Pons (tissue), 1 donor: ENCODE measurements around the gene MAML2.

Experiments used
- DNase-seq: peaks from one replicate; pipeline ENCODE4 v3.0.0-alpha.2; 2016; ENCODE audit warnings: low spot score

The MAML2 gene

GRCh38 chr11:96126917-96127595, 215.9 kb downstream of the MAML2 start:
- DNase-seq: no peak

DNA sequence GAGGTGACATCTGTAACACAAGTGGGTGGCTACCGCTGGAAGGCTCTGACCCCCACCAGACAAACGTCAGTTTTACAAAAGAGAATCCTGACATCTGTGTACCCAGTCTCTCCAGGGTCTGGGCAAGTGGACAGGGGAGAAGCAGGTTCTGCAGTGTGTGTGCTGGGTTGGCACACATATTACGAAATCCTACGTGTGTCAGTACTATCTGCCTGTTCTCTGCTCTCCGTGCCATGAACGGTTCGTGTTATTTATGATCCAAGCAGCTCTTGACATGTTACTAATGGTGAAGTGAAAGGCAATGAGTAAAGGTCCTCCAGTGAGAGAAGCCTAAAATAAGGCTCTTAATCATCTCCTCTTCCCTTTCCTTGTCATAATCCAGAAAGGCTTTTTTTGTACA, 217.6 kb downstream of the MAML2 start:
- DNase-seq: no peak

DNA sequence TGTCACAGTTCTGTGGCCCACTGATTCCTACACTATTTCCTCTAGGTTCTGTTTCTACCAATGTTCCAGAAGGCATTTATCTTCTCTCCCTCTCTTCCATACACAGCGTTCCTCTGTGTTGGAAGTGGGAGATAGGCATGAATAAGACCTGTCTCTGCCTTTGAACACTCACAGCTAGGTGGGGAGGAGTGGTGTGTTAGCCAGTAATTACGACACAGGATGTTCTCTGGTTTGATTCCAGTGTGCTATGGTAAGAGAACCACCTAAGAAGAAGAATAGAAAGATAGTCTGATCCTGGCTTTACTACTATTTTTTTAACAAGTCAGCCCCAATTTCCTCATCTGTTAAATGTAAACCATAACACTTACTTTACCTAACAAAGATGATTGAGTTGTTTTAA, 218.8 kb downstream of the MAML2 start:
- no peak for DNase-seq

DNA sequence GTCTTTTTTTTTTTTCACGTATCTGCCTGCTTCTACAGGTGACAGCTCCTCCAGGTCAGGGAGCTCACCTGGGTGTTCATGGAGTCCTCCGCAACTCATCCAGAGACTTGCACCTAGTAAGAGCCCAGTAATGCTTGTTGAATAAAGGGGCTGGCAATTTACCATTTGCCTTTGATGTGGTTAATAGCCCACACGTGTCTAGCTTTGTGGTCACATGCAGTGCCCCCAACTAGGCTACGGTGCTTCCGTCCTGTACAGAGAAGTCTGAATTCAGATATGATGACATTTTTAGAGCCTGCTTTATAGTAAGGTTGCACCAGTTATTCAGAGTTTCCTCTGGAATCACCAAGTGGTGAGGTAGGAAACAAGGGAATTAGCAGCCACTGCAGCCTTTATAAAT, 219.7 kb downstream of the MAML2 start:
- no peak for DNase-seq

DNA sequence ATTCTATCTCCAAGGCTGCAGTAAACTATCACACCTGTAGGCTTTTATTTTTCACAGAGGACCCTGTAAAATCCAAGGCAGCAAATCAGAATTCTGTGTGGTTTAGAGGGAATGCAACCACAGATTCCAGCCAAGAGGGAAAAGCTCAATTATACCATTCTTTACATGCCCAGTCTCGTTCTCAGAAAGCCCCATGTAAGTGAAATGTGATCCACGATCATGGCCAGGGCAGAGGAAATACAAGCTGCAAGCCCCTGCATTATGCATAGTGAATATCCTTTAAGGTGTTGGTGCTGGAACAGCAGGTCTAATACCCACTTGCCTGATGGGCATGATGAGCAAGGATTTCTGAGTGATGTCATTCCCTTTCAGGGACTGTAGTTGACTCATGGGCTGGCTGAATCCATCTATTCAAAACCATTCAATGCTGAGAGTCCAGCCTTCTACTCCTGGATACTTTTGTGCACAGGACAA, 220.4 kb downstream of the MAML2 start:
- no peak for DNase-seq

DNA sequence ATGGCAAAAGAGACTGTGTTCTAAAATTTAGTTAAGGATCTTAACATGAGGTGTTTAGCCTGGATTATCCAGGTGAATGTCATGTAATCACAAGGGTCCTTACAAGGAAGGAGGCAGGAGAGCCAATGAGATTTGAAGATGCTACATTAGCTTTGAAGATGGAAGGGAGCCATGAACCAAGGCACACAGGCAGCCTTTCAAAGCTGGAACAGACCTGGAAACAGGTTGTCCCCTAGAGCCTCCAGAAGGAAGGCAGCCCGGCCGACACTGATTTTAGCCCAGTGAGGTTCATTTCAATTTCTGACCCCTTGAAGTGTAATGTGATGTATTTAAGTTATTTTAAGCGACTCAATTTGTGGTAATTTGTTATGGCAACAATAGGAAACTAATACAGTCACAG, 223.8 kb downstream of the MAML2 start:
- no peak for DNase-seq

GRCh38 chr11:96116376-96116775, 226.6 kb downstream of the MAML2 start:
- DNase-seq: no peak

DNA sequence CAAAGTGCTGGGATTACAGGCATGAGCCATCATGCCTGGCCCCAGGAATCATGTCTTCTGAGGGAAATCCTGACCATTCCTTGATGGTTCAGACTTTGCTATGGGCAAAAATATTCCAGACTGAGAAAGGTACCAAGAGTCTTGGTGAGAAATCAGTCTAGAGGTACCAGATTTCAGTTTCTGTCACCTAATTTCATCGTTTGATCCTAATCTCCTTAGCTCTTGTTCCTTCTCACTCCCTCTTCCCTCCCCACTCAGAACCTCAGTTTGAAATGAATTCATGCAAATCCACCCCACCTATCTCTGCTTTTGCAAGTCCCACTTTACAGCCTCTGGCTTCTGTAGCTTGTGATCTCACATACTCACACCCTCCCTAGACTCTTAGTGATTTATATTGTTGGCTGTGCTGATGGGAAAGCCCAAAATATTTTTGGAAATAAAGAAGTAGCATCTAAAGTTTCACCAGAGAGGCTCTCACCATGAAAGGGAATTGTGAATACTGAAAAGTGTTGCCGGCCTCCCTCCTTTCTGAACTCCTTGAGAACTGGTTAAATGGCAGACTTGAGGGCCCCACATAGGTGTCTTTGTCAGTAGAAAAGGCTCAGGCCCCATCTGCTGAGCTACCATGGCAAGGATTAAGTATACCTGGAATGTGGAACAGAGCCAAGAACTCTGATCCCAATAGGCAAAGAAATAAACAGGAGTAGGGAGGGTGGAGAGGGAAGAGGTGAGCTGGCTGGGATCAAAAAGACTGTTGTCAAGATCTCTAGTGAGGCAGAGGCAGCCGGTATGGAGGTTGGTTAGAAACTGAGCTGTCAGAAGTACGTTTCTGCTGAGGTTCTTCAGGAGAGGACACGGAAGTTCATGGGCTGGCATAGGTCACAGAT, 228.6 kb downstream of the MAML2 start:
- no peak for DNase-seq

DNA sequence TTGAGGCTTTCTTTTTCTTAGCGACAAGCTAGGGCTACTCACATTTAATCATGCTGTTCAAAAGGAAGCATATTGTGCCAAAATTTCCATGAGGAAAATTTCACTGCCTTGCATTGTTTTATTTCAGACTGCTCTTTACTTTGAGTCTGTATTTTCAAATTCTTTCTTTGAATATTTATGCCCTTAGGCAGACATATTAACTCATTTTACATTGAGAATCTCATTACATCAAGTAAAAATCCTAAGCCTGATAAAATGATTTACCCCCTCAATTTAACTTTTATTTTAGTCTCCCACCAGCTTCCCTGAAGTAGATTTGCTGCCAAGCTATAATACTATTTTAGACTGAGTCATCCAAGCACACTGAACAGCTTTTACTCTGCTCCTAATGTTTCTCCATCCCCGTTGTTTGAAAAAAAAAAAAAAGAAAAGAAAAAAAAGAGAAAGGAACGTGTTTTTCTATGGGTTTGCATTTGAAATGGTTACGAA, 229.8 kb downstream of the MAML2 start:
- DNase-seq: no peak

GRCh38 chr11:96112192-96113128, 230.5 kb downstream of the MAML2 start:
- DNase-seq: no peak

DNA sequence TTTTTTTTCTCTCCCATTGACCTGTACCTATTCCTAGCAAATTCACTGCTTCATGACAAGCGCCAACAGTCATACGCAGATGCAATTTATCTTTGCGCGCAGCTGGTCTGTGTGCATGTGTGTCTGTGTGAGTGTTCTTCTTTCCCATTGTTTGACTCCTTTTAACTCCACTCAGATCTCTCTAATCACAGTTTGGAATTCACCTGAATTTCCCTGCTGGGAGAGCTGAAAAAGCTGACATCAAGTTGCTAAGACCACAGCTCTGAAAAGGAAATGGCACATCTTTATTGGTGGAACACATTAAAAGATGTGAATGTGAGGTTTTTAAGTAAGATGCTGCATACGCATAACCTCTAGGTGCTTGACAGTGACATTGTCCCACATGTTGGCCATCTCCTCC, 231.7 kb downstream of the MAML2 start:
- DNase-seq: no peak

- no peak for DNase-seq
Measured at GRCh38 chr11:96110302-96110701, 232.7 kb downstream of the MAML2 start.

GRCh38 chr11:96109331-96110030, 233.5 kb downstream of the MAML2 start:
- no peak for DNase-seq

- no peak for DNase-seq
Measured at GRCh38 chr11:96107143-96107824, 235.7 kb downstream of the MAML2 start.

GRCh38 chr11:96106645-96107044, 236.3 kb downstream of the MAML2 start:
- DNase-seq: no peak

DNA sequence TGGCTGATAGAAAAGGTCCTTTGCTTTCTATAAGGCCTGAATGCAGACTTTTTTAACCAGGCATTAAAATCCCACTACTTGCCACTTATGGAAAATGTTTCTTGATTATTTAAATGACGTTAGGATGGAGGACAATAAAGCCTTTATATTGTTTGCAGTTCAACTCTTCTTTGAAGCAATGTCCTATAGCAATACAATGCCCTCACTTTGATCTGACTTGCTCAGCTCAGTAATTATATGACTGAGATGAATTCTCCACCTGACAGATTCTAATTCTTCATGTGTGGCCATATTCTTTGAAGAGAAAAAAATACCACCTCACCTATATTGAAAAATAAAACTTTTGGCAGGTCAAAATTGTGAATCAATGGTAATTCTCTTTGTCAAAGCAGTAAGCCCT, 237.1 kb downstream of the MAML2 start:
- DNase-seq: peak; percentile 71

DNA sequence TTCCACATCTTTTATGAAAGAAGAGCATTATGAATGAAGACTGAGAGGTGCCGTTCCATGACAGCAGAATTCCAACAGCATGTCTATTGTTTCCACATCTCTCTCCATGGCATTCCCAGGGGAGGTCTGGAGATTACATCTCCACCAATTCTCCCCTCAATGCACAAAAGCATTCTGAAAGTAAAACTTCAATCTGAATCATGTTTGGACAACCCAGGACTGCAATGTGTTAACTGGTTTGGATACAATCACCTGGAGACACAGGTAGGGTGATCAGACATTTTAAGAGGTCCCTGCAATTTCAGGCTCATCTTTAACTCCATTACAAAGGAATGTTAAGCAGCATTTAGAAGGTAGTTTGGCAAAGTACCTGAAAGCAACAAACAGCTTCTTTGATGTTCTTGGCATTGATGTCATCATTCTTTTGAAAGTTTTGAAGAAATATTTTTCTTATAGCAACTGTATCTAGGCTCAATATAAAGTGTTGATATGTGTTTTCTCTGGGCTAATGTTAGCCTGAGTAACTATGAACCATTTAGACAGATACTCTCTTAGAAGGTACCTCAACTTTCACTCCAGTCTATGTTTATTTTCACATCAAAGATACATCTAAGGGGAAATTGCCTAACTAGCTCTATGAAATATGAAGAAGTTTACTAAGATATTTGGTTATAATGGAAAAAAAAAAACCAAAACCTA, 237.6 kb downstream of the MAML2 start:
- peak; percentile 37 for DNase-seq

- DNase-seq: no peak
Measured at GRCh38 chr11:96104496-96104895, 238.5 kb downstream of the MAML2 start.

DNA sequence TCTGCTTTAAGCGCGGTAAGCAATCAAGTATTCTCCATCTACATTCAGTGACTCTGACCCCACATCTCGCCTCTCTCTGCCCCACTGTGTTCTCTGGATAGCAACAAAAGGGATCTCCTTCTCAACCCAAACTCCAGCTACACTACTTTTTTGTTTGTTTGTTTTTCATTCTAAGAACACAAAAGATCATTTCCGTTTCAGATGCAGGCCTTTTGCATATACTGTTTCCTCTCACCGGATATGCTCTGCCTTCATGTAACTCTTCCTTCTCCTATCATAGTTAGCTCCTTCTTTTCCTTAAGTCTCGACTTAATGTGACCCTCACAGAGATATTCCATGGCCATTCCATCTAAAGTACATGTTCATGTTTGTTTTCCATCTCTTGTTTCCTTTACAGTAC, 239.3 kb downstream of the MAML2 start:
- DNase-seq: no peak

GRCh38 chr11:96103102-96103501, 239.9 kb downstream of the MAML2 start:
- DNase-seq: no peak
